Trophoblast cell (in vitro differentiated cells and primary cell): ENCODE results near the gene AR.

ENCODE experiments used
- DNase-seq, 2 donors: peaks; one replicate each; pipeline ENCODE4 v3.0.0-alpha.2; 2016
- H2AFZ ChIP-seq: 2 replicates; pipeline ENCODE4 v1.6.1; 2013; ENCODE audit warnings: low read length, moderate library complexity, mild to moderate bottlenecking; ENCODE audit not compliant: insufficient read depth, poor library complexity
- H2AK5ac ChIP-seq: 2 replicates; pipeline ENCODE4 v1.6.1; 2013; ENCODE audit warnings: mild to moderate bottlenecking, low read length
- H2BK120ac ChIP-seq: 2 replicates; pipeline ENCODE4 v1.6.1; 2013; ENCODE audit warnings: low read length, mild to moderate bottlenecking, moderate library complexity; ENCODE audit not compliant: insufficient read depth, poor library complexity
- H2BK12ac ChIP-seq: 2 replicates; pipeline ENCODE4 v1.6.1; 2013; ENCODE audit warnings: mild to moderate bottlenecking, low read length, moderate library complexity
- H2BK5ac ChIP-seq: 2 replicates; pipeline ENCODE4 v1.6.1; 2013; ENCODE audit warnings: low read length, low read depth, moderate library complexity, mild to moderate bottlenecking; ENCODE audit not compliant: poor library complexity
- H3K14ac ChIP-seq: 2 replicates; pipeline ENCODE4 v1.6.1; 2013; ENCODE audit warnings: mild to moderate bottlenecking, low read length
- H3K18ac ChIP-seq: 2 replicates; pipeline ENCODE4 v1.6.1; 2013; ENCODE audit warnings: mild to moderate bottlenecking, low read length
- H3K23ac ChIP-seq: 2 replicates; pipeline ENCODE4 v1.6.1; 2013; ENCODE audit warnings: low read length
- H3K27ac ChIP-seq: 2 replicates; pipeline ENCODE4 v1.5.1; 2013; ENCODE audit warnings: low read depth, mild to moderate bottlenecking, inconsistent platforms, low read length, moderate library complexity
- H3K27me3 ChIP-seq: 2 replicates; pipeline ENCODE4 v1.6.1; 2013; ENCODE audit warnings: inconsistent platforms, mild to moderate bottlenecking, low read length, moderate library complexity; ENCODE audit not compliant: insufficient read depth
- H3K36me3 ChIP-seq, 2 experiments: 1 replicate in 1 of 2; 2 replicates in 1 of 2; pipeline ENCODE4 v1.6.1; 2013; ENCODE audit warnings: low read length in 2 of 2, mild to moderate bottlenecking in 2 of 2, moderate library complexity in 1 of 2; ENCODE audit not compliant: insufficient read depth in 2 of 2, control insufficient read depth in 1 of 2
- H3K4ac ChIP-seq: 2 replicates; pipeline ENCODE4 v1.6.1; 2013; ENCODE audit warnings: low read depth, mild to moderate bottlenecking, low read length, moderate library complexity
- H3K4me1 ChIP-seq, 2 experiments: 1 replicate in 1 of 2; 2 replicates in 1 of 2; pipeline ENCODE4 v1.6.1; 2013; ENCODE audit warnings: low read length in 2 of 2, mild to moderate bottlenecking in 2 of 2, moderate library complexity in 1 of 2; ENCODE audit not compliant: insufficient read depth in 2 of 2, control insufficient read depth in 1 of 2
- H3K4me2 ChIP-seq: 2 replicates; pipeline ENCODE4 v1.6.1; 2013; ENCODE audit warnings: inconsistent platforms, mild to moderate bottlenecking, low read length, moderate library complexity
- H3K4me3 ChIP-seq: 2 replicates; pipeline ENCODE4 v1.5.1; 2013; ENCODE audit warnings: mild to moderate bottlenecking, low read depth, low read length, inconsistent platforms
- H3K79me1 ChIP-seq: one replicate; pipeline ENCODE4 v1.6.1; 2013; ENCODE audit warnings: low read length
- H3K79me2 ChIP-seq: 2 replicates; pipeline ENCODE4 v1.6.1; 2013; ENCODE audit warnings: low read length, mild to moderate bottlenecking; ENCODE audit not compliant: control insufficient read depth, insufficient read depth, poor library complexity
- H3K9ac ChIP-seq: 2 replicates; pipeline ENCODE4 v1.6.1; 2013; ENCODE audit warnings: mild to moderate bottlenecking, low read length
- H3K9me3 ChIP-seq: 2 replicates; pipeline ENCODE4 v1.6.1; 2013; ENCODE audit warnings: low read depth, mild to moderate bottlenecking, control low read depth, inconsistent platforms, low read length; ENCODE audit not compliant: insufficient read depth
- H4K12ac ChIP-seq: 2 replicates; pipeline ENCODE4 v1.6.1; 2013; ENCODE audit warnings: low read depth, mild to moderate bottlenecking, low read length, moderate library complexity
- H4K8ac ChIP-seq: 2 replicates; pipeline ENCODE4 v1.6.1; 2013; ENCODE audit warnings: low read depth, mild to moderate bottlenecking, low read length, moderate library complexity
- H4K91ac ChIP-seq: one replicate; pipeline ENCODE4 v1.6.1; 2013; ENCODE audit warnings: low read depth, mild to moderate bottlenecking, low read length, moderate library complexity
- WGBS: extraction: QIAGEN DNeasy Blood & Tissue Kit; methylation state at CpG from one replicate; pipeline ENCODE4 v1.1.7; 2013; ENCODE audit warnings: missing lambda C conversion rate; ENCODE audit not compliant: insufficient read length, insufficient coverage; ENCODE audit errors: extremely low coverage; 5-methylcytosine and 5-hydroxymethylcytosine counted together

AR gene

GRCh38 chrX:67619253-67619652, 75.4 kb downstream of the AR start:
- Histone ChIP-seq H3K4me3 (no peak overlapping the region), H2AK5ac (no peak overlapping the region), H3K27ac (no peak overlapping the region), H3K4ac (no peak overlapping the region), H3K79me1 (no peaks in the 10 kb centered on the region), H2AFZ (no peak overlapping the region), H3K14ac (no peak overlapping the region), H2BK120ac (no peak overlapping the region), H3K79me2 (no peaks in the 10 kb centered on the region), H2BK12ac (no peak overlapping the region), H2BK5ac (no peak overlapping the region), H4K91ac (no peak overlapping the region), H3K18ac (no peak overlapping the region), H3K4me1 (no peaks in the 10 kb centered on the region), H3K4me2 (no peak overlapping the region), H3K9ac (no peak overlapping the region), H3K36me3 (no peaks in the 10 kb centered on the region), H4K8ac (no peak overlapping the region), H3K27me3 (no peaks in the 10 kb centered on the region), H3K23ac (no peak overlapping the region), H3K9me3 (no peaks in the 10 kb centered on the region), H4K12ac (no peak overlapping the region)
- no CpG with 5 or more reads among the region's 1 CpG for WGBS
- no peak for DNase-seq

GRCh38 chrX:67622053-67622585, 78.3 kb downstream of the AR start:
- no CpG with 5 or more reads among the region's 2 CpGs for WGBS
- no peak overlapping the region for H4K91ac ChIP-seq
- H3K9me3 ChIP-seq: no peaks in the 10 kb centered on the region
- no peak overlapping the region for H2AK5ac ChIP-seq
- no peak overlapping the region for H3K23ac ChIP-seq
- no peak overlapping the region for H3K18ac ChIP-seq
- H2BK12ac ChIP-seq: no peak overlapping the region
- H3K27ac ChIP-seq: no peak overlapping the region
- H4K8ac ChIP-seq: no peak overlapping the region
- H3K79me1 ChIP-seq: no peaks in the 10 kb centered on the region
- H3K14ac ChIP-seq: no peak overlapping the region
- no peak overlapping the region for H3K4me2 ChIP-seq
- H3K9ac ChIP-seq: no peak overlapping the region
- H4K12ac ChIP-seq: no peak overlapping the region
- no peak overlapping the region for H2BK5ac ChIP-seq
- no peak for DNase-seq
- H3K4me1 ChIP-seq: no peaks in the 10 kb centered on the region
- no peaks in the 10 kb centered on the region for H3K36me3 ChIP-seq
- no peak overlapping the region for H2BK120ac ChIP-seq
- H3K4me3 ChIP-seq: no peak overlapping the region
- H3K27me3 ChIP-seq: no peaks in the 10 kb centered on the region
- H3K4ac ChIP-seq: no peak overlapping the region
- no peak overlapping the region for H2AFZ ChIP-seq
- no peaks in the 10 kb centered on the region for H3K79me2 ChIP-seq

GRCh38 chrX:67624325-67624724, 80.5 kb downstream of the AR start:
- Histone ChIP-seq H2BK120ac (no peak overlapping the region), H3K27ac (no peak overlapping the region), H3K27me3 (no peaks in the 10 kb centered on the region), H2BK5ac (no peak overlapping the region), H3K4me3 (no peak overlapping the region), H2AK5ac (no peak overlapping the region), H4K8ac (no peak overlapping the region), H4K91ac (no peak overlapping the region), H2BK12ac (no peak overlapping the region), H3K18ac (no peak overlapping the region), H3K79me1 (no peaks in the 10 kb centered on the region), H3K4me1 (no peaks in the 10 kb centered on the region), H3K4me2 (no peak overlapping the region), H4K12ac (no peak overlapping the region), H2AFZ (no peak overlapping the region), H3K9me3 (no peaks in the 10 kb centered on the region), H3K14ac (no peak overlapping the region), H3K79me2 (no peaks in the 10 kb centered on the region), H3K36me3 (no peaks in the 10 kb centered on the region), H3K23ac (no peak overlapping the region), H3K9ac (no peak overlapping the region), H3K4ac (no peak overlapping the region)
- DNase-seq: no peak

- Histone ChIP-seq H2BK12ac (no peak overlapping the region), H2AK5ac (no peak overlapping the region), H2BK5ac (no peak overlapping the region), H3K4me1 (no peaks in the 10 kb centered on the region), H2BK120ac (no peak overlapping the region), H3K36me3 (no peaks in the 10 kb centered on the region), H3K4ac (no peak overlapping the region), H3K27ac (no peak overlapping the region), H3K4me3 (no peak overlapping the region), H3K79me1 (no peaks in the 10 kb centered on the region), H4K8ac (no peak overlapping the region), H3K23ac (no peak overlapping the region), H3K27me3 (no peaks in the 10 kb centered on the region), H4K12ac (no peak overlapping the region), H3K9ac (no peak overlapping the region), H2AFZ (no peak overlapping the region), H3K9me3 (no peaks in the 10 kb centered on the region), H3K79me2 (no peaks in the 10 kb centered on the region), H4K91ac (no peak overlapping the region), H3K4me2 (no peak overlapping the region), H3K14ac (no peak overlapping the region), H3K18ac (no peak overlapping the region)
- no peak for DNase-seq
- WGBS: no CpG with 5 or more reads among the region's 2 CpGs
Observed at GRCh38 chrX:67635424-67635823, 91.6 kb downstream of the AR start.
